RWPE2 (cell line): ENCODE data around the gene SMC1B.

ENCODE experiments used
- ATAC-seq: fragments of 200-7000 bp; cut with Tn5 transposase; 3 replicates; pipeline ENCODE4 v1.9.1; 2021; ENCODE audit warnings: low read depth
- DNase-seq: peaks from one replicate; pipeline ENCODE4 v3.0.0-alpha.2; 2020; ENCODE audit warnings: low spot score
- H3K27ac ChIP-seq: fragments of 450-650 bp; 2 replicates; pipeline ENCODE4 v1.5.1; 2017; ENCODE audit warnings: mild to moderate bottlenecking; ENCODE audit not compliant: poor library complexity, severe bottlenecking
- H3K27me3 ChIP-seq: fragments of 250-450 bp; sonication (Bioruptor Pico); 2 replicates; pipeline ENCODE4 v1.5.1; 2021; ENCODE audit warnings: mild to moderate bottlenecking, moderate library complexity; ENCODE audit not compliant: insufficient read depth, poor library complexity, severe bottlenecking
- H3K36me3 ChIP-seq: fragments of 250-450 bp; sonication (Bioruptor Pico); 2 replicates; pipeline ENCODE4 v1.5.1; 2020; ENCODE audit warnings: low read depth, mild to moderate bottlenecking, moderate library complexity
- H3K4me1 ChIP-seq: fragments of 250-450 bp; sonication (Bioruptor Pico); 2 replicates; pipeline ENCODE4 v1.5.1; 2021; ENCODE audit warnings: mild to moderate bottlenecking, moderate library complexity; ENCODE audit not compliant: insufficient read depth, poor library complexity, severe bottlenecking
- H3K4me3 ChIP-seq: fragments of 250-450 bp; sonication (Bioruptor Pico); 2 replicates; pipeline ENCODE4 v1.5.1; 2021; ENCODE audit warnings: mild to moderate bottlenecking, moderate library complexity; ENCODE audit not compliant: severe bottlenecking
- H3K9me3 ChIP-seq: fragments of 250-450 bp; sonication (Bioruptor Pico); 2 replicates; pipeline ENCODE4 v1.5.1; 2021; ENCODE audit warnings: mild to moderate bottlenecking, moderate library complexity; ENCODE audit not compliant: severe bottlenecking
- CTCF ChIP-seq: fragments of 450-650 bp; IDR thresholded peaks from one replicate; pipeline ENCODE4 v1.5.1; 2017; ENCODE audit warnings: mild to moderate bottlenecking, moderate library complexity; ENCODE audit not compliant: poor library complexity, severe bottlenecking

SMC1B gene

GRCh38 chr22:45351956-45352355 lies 61.4 kb downstream of the SMC1B start:
- no peak for ATAC-seq
- H3K9me3 ChIP-seq, result no peaks in the 10 kb centered on the region
- no peak for TF ChIP-seq CTCF
- no peaks in the 10 kb centered on the region for H3K27me3 ChIP-seq
- H3K27ac ChIP-seq, result no peak overlapping the region
- no peak for DNase-seq
- H3K36me3 ChIP-seq, result no peaks in the 10 kb centered on the region
- H3K4me1 ChIP-seq, result peaks cover 6% of the 10 kb centered on the region
- H3K4me3 ChIP-seq, result no peak overlapping the region

GRCh38 chr22:45349916-45350315 lies 63.5 kb downstream of the SMC1B start:
- ATAC-seq, result no peak
- no peak for DNase-seq
- no peak for TF ChIP-seq CTCF

GRCh38 chr22:45344334-45344733 lies 69.1 kb downstream of the SMC1B start:
- H3K9me3 ChIP-seq, result no peaks in the 10 kb centered on the region
- DNase-seq (no peak), ATAC-seq (no peak)
- no peak overlapping the region for H3K27ac ChIP-seq
- peaks cover 18% of the 10 kb centered on the region for H3K36me3 ChIP-seq
- no peaks in the 10 kb centered on the region for H3K4me1 ChIP-seq
- H3K27me3 ChIP-seq, result no peaks in the 10 kb centered on the region
- no peak overlapping the region for H3K4me3 ChIP-seq
- no peak for TF ChIP-seq CTCF

More at GRCh38 chr22:45349916-45350315, 63.5 kb downstream of the SMC1B start:
- H3K27me3 ChIP-seq, result no peaks in the 10 kb centered on the region
- peaks cover 6% of the 10 kb centered on the region for H3K4me1 ChIP-seq
- no peak overlapping the region for H3K27ac ChIP-seq
- H3K9me3 ChIP-seq, result no peaks in the 10 kb centered on the region
- no peak overlapping the region for H3K4me3 ChIP-seq
- no peaks in the 10 kb centered on the region for H3K36me3 ChIP-seq

GRCh38 chr22:45343143-45343542 lies 70.3 kb downstream of the SMC1B start:
- no peaks in the 10 kb centered on the region for H3K27me3 ChIP-seq
- H3K27ac ChIP-seq, result no peak overlapping the region
- no peaks in the 10 kb centered on the region for H3K9me3 ChIP-seq
- no peak overlapping the region for H3K4me3 ChIP-seq
- no peak for TF ChIP-seq CTCF
- ATAC-seq (no peak), DNase-seq (no peak)
- H3K36me3 ChIP-seq, result peaks cover 25% of the 10 kb centered on the region
- no peaks in the 10 kb centered on the region for H3K4me1 ChIP-seq

GRCh38 chr22:45341498-45341897 lies 71.9 kb downstream of the SMC1B start:
- no peaks in the 10 kb centered on the region for H3K4me1 ChIP-seq
- H3K4me3 ChIP-seq, result no peak overlapping the region
- ATAC-seq, result no peak
- H3K27ac ChIP-seq, result no peak overlapping the region
- no peak for TF ChIP-seq CTCF
- H3K36me3 ChIP-seq, result peaks cover 34% of the 10 kb centered on the region
- H3K27me3 ChIP-seq, result no peaks in the 10 kb centered on the region
- H3K9me3 ChIP-seq, result no peaks in the 10 kb centered on the region
- no peak for DNase-seq
